Epithelial cell of proximal tubule (primary cell): ENCODE measurements around the gene DDX59. TPM values are rescaled to one million over a fixed set of nuclear protein-coding genes. Genes with fewer than 3 reads are reported as not detected.

Source experiments
- DNase-seq: peaks from one replicate; pipeline ENCODE4 v3.0.0-alpha.2; 2011; ENCODE audit warnings: low read depth
- H3K4me3 ChIP-seq: 2 replicates; pipeline ENCODE4 v1.5.1; 2011; ENCODE audit warnings: low read depth, mild to moderate bottlenecking, low read length
- CTCF ChIP-seq: conservative IDR thresholded peaks from 2 replicates; pipeline ENCODE4 v1.5.1; 2012; ENCODE audit warnings: low read depth, mild to moderate bottlenecking, low read length
- total RNA-seq: library from RNA; depleted of rRNA; stranded (reverse); fragments of >200 nt; gene quantifications from 2 replicates; pipeline ENCODE4 v1.2.3, GENCODE V29; 2015

The DDX59 gene
- total RNA-seq, 1 donor from 2014 or later = 9.2 TPM

GRCh38 chr1:200684015-200684414, 14.3 kb upstream of the DDX59 start:
- DNase-seq = no peak
- H3K4me3 ChIP-seq = no peak overlapping the region
- no peak for TF ChIP-seq CTCF

- no peak for DNase-seq
- no peak for TF ChIP-seq CTCF
- no peak overlapping the region for H3K4me3 ChIP-seq
These were observed 13.6 kb upstream of the DDX59 start for GRCh38 chr1:200683298-200683697.

GRCh38 chr1:200681231-200681630, 11.5 kb upstream of the DDX59 start:
- TF ChIP-seq CTCF = no peak
- DNase-seq = no peak
- H3K4me3 ChIP-seq = no peak overlapping the region

- DNase-seq = no peak
- H3K4me3 ChIP-seq = no peak overlapping the region
- no peak for TF ChIP-seq CTCF
These were observed 7.1 kb upstream of the DDX59 start for GRCh38 chr1:200676829-200677228.

GRCh38 chr1:200675588-200675852, 5.8 kb upstream of the DDX59 start:
- DNase-seq = no peak
- no peak for TF ChIP-seq CTCF
- H3K4me3 ChIP-seq = no peak overlapping the region

GRCh38 chr1:200674838-200675587, 5.3 kb upstream of the DDX59 start:
- DNase-seq = no peak
- no peak for TF ChIP-seq CTCF
- H3K4me3 ChIP-seq = no peak overlapping the region
